Measurements from ENCODE around the gene COBLL1. TPM values are rescaled to one million over a fixed set of nuclear protein-coding genes. Genes with fewer than 3 reads are reported as not detected.
A peak's percentile ranks its signal among the peaks of the same experiment; 100 is the strongest.
"Not testable (repeated sequence)": the region's sequence is repeated elsewhere in the genome, so short reads cannot be mapped to it uniquely, and the experiment has no call there.

Gene COBLL1
- total and polyA plus RNA-seq, 9 donors, result 5.6 to 11.0 (median 7.3) TPM

- not testable (repeated sequence) for DNase-seq; H3K27me3 ChIP-seq (ENCODE audit: control insufficient read depth, insufficient read depth, low read length)
- WGBS (ENCODE audit: insufficient coverage), result 100% methylated on average over 1 of the region's 9 CpGs
Measured at GRCh38 chr2:164761201-164761600, 80.4 kb downstream of the COBLL1 start.

DNA sequence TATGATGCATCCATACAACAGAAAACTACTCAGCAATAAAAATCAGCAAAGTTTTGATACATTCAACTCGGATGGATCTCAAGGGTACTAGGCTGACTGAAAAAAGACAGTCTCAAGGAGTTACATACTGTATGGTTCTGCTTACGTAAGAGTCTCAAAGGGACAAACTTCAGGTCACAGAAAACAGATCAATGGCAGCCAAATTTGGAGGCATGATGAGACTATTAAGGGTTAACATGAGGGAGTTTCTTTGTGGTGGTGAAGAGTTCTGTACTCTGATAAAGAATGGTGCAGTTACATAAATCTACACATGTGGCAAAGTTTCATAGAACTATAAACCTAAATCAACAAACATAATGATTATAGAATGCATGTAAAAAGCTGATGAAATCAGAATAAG is 81.4 kb downstream of the COBLL1 start:
- 75% methylated on average over 1 of the region's 2 CpGs for WGBS (ENCODE audit: insufficient coverage)
- no peak overlapping the region for H3K27ac ChIP-seq (ENCODE audit: low read length)
- H3K27me3 ChIP-seq (ENCODE audit: control insufficient read depth, insufficient read depth, low read length), result no peaks in the 10 kb centered on the region

More at GRCh38 chr2:164761201-164761600, 80.4 kb downstream of the COBLL1 start:
- not testable (repeated sequence) for H3K36me3 ChIP-seq (ENCODE audit: control insufficient read depth, insufficient read depth, low read length); H3K9me3 ChIP-seq (replicated peaks; ENCODE audit: control insufficient read depth, low read depth, low read length); H3K4me1 ChIP-seq (ENCODE audit: control insufficient read depth, insufficient read depth, low read length); H3K27ac ChIP-seq (ENCODE audit: low read length); H3K4me3 ChIP-seq (ENCODE audit: low read length)

DNA sequence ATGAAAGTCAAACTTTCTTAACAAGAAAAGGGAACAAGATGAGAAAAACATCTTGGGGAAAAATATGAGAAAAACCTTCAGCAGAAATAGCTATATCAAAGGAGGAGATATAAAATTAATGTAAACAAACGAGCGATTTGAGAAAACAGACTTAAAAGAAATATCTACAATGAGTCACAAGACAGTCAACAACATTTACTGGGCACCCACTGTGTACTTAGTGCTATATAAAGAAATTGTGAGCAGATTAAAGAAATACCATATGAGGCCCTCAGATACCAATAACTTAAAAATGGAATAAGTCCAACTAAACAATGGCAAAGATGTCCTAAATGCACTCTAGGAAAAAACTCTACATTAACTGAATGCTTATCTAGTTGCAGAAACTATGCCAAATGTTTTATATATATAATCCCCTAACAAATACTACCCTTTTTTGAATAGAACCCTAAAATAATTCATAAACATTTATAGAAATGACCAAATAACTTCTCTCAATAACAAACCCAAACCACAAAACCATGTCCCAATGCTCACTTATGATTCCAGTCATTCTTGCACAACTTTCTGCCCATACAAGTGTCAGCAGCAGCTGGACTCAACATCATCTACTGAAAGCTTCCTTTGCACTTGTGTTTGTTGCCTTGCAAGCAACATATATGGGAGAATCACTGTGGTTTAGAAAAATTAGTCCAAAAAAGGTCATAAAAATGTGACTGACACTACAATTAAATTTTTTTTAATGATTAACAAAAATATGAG is 83.5 kb downstream of the COBLL1 start:
- WGBS (ENCODE audit: insufficient coverage), result no CpG with 5 or more reads among the region's 2 CpGs
- H3K27me3 ChIP-seq (ENCODE audit: control insufficient read depth, insufficient read depth, low read length), result no peaks in the 10 kb centered on the region
- no peak overlapping the region for H3K4me3 ChIP-seq (ENCODE audit: low read length)
- no peak for DNase-seq
- no peaks in the 10 kb centered on the region for H3K9me3 ChIP-seq (replicated peaks; ENCODE audit: control insufficient read depth, low read depth, low read length)
- H3K27ac ChIP-seq (ENCODE audit: low read length), result no peak overlapping the region
- no peaks in the 10 kb centered on the region for H3K4me1 ChIP-seq (ENCODE audit: control insufficient read depth, insufficient read depth, low read length)
- no peaks in the 10 kb centered on the region for H3K36me3 ChIP-seq (ENCODE audit: control insufficient read depth, insufficient read depth, low read length)

More for the DNA sequence above, 81.4 kb downstream of the COBLL1 start:
- Histone ChIP-seq H3K36me3 (ENCODE audit: control insufficient read depth, insufficient read depth, low read length) (no peaks in the 10 kb centered on the region), H3K4me1 (ENCODE audit: control insufficient read depth, insufficient read depth, low read length) (no peaks in the 10 kb centered on the region), H3K4me3 (ENCODE audit: low read length) (no peak overlapping the region), H3K9me3 (replicated peaks; ENCODE audit: control insufficient read depth, low read depth, low read length) (no peaks in the 10 kb centered on the region)
- DNase-seq, result no peak

DNA sequence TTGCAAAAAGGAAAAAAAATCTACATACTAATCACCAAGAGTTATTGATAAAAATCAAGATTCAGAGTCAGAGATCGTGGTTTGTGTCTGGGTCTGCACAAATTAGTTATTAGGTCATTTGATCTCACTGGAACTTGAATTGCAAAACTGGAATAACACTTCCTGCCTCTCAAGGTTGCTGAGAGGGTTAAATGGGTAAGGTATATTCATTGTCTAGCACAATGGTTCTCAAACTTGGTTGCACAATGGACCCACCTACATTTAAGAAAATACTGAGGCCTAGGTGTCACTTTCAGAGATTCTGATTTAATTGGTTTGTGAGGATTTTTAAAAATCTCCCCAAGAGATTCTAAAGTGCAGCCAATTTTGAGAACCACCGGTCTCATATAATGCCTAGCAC is 84.8 kb downstream of the COBLL1 start:
- no peak for DNase-seq
- Histone ChIP-seq H3K36me3 (ENCODE audit: control insufficient read depth, insufficient read depth, low read length) (no peaks in the 10 kb centered on the region), H3K9me3 (replicated peaks; ENCODE audit: control insufficient read depth, low read depth, low read length) (no peaks in the 10 kb centered on the region), H3K27me3 (ENCODE audit: control insufficient read depth, insufficient read depth, low read length) (no peaks in the 10 kb centered on the region), H3K4me3 (ENCODE audit: low read length) (no peak overlapping the region), H3K4me1 (ENCODE audit: control insufficient read depth, insufficient read depth, low read length) (no peaks in the 10 kb centered on the region), H3K27ac (ENCODE audit: low read length) (no peak overlapping the region)
- WGBS (ENCODE audit: insufficient coverage), result no CpG with 5 or more reads among the region's 2 CpGs

DNA sequence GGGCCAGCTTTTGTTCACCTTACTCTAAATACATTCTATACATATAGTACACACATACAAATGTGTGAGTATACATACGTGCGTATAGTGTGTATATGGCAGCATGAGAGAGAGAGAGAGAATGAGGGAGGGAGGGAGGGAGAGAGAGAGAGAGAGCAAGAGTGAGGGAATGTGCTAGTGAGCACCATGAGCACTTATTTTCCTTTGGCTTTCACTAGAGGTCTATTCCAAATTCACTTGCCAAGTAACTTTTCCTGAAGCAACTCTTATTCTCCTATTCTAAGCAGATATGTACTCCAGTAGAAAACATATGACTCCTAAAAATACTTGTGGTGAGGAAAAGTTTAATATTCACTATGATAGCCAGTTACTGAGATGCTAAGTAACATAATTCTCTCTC is 85.7 kb downstream of the COBLL1 start:
- H3K27me3 ChIP-seq (ENCODE audit: control insufficient read depth, insufficient read depth, low read length), result no peaks in the 10 kb centered on the region
- H3K4me3 ChIP-seq (ENCODE audit: low read length), result no peak overlapping the region
- whole genome bisulfite sequencing (ENCODE audit: insufficient coverage), result no CpG with 5 or more reads among the region's 2 CpGs
- H3K36me3 ChIP-seq (ENCODE audit: control insufficient read depth, insufficient read depth, low read length), result no peaks in the 10 kb centered on the region
- peak; percentile 75 for DNase-seq
- no peaks in the 10 kb centered on the region for H3K4me1 ChIP-seq (ENCODE audit: control insufficient read depth, insufficient read depth, low read length)
- H3K27ac ChIP-seq (ENCODE audit: low read length), result no peak overlapping the region
- H3K9me3 ChIP-seq (replicated peaks; ENCODE audit: control insufficient read depth, low read depth, low read length), result no peaks in the 10 kb centered on the region

- no peaks in the 10 kb centered on the region for H3K27me3 ChIP-seq (ENCODE audit: control insufficient read depth, insufficient read depth, low read length)
- H3K27ac ChIP-seq (ENCODE audit: low read length), result no peak overlapping the region
- no peaks in the 10 kb centered on the region for H3K9me3 ChIP-seq (replicated peaks; ENCODE audit: control insufficient read depth, low read depth, low read length)
- WGBS (ENCODE audit: insufficient coverage), result 93% methylated on average over 3 of the region's 10 CpGs
- H3K4me3 ChIP-seq (ENCODE audit: low read length), result no peak overlapping the region
- no peak for DNase-seq
- no peaks in the 10 kb centered on the region for H3K4me1 ChIP-seq (ENCODE audit: control insufficient read depth, insufficient read depth, low read length)
- H3K36me3 ChIP-seq (ENCODE audit: control insufficient read depth, insufficient read depth, low read length), result no peaks in the 10 kb centered on the region
Measured at GRCh38 chr2:164754157-164755093, 87.2 kb downstream of the COBLL1 start.

- Histone ChIP-seq H3K9me3 (replicated peaks; ENCODE audit: control insufficient read depth, low read depth, low read length) (no peaks in the 10 kb centered on the region), H3K27me3 (ENCODE audit: control insufficient read depth, insufficient read depth, low read length) (no peaks in the 10 kb centered on the region), H3K36me3 (ENCODE audit: control insufficient read depth, insufficient read depth, low read length) (no peaks in the 10 kb centered on the region), H3K27ac (ENCODE audit: low read length) (no peak overlapping the region), H3K4me3 (ENCODE audit: low read length) (no peak overlapping the region), H3K4me1 (ENCODE audit: control insufficient read depth, insufficient read depth, low read length) (no peaks in the 10 kb centered on the region)
- peak; percentile 73 for DNase-seq
- WGBS (ENCODE audit: insufficient coverage), result 73% methylated on average over 1 of the region's 1 CpG
Measured at GRCh38 chr2:164752956-164753355, 88.7 kb downstream of the COBLL1 start.

DNA sequence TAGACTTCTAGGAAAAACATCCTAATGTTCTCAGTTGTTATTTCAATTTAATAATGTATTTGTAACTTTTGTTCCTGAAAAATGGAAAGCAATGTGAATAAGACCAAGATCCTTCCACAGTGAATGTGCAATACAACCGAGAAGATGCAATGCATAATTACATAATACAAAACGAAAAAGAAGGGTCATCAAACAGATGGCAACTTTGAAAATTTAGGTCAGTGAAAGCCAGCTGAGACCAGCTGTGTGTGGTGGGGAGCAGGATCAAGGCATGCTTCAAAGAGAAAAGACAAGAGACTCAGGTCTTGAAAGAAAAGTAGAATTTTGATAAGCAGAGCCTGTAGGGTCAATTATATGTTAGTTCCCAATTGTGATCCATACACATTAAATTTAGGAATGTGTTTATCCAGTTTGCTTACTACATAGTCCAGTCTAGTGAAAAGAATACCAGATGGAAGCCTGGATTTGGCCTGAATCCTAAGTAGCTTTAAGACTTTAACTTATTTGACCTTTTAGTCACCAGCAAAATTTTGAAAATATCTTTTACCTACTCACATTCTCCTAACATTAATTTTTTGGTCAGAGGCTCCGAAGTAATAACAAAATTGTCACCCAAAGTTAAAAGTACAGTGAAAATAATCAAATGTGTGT is 93.7 kb downstream of the COBLL1 start:
- Histone ChIP-seq H3K36me3 (ENCODE audit: control insufficient read depth, insufficient read depth, low read length) (no peaks in the 10 kb centered on the region), H3K9me3 (replicated peaks; ENCODE audit: control insufficient read depth, low read depth, low read length) (no peaks in the 10 kb centered on the region), H3K27ac (ENCODE audit: low read length) (no peak overlapping the region), H3K4me1 (ENCODE audit: control insufficient read depth, insufficient read depth, low read length) (no peaks in the 10 kb centered on the region), H3K27me3 (ENCODE audit: control insufficient read depth, insufficient read depth, low read length) (no peaks in the 10 kb centered on the region), H3K4me3 (ENCODE audit: low read length) (no peak overlapping the region)
- no CpG with 5 or more reads among the region's 3 CpGs for WGBS (ENCODE audit: insufficient coverage)
- DNase-seq, result no peak

DNA sequence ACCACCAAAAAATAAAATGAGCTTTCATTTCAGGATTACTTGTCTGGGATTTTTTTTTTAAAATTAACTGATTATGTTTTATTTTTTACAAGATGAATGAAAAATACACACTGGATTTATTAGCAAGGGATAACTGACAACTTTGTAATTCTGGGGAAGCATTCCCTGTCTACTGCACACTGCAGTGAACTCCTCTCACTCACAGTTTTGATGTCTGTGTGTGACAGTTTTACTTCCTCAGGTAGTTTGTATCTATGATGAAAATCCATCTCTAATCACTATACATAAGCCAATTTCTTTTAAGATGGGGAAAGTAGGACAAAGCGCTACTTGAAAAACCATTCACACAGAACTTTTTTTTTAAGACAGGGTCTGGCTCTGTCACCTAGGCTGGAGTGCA is 94.5 kb downstream of the COBLL1 start:
- no peak overlapping the region for H3K4me3 ChIP-seq (ENCODE audit: low read length)
- no peak overlapping the region for H3K27ac ChIP-seq (ENCODE audit: low read length)
- no peaks in the 10 kb centered on the region for H3K27me3 ChIP-seq (ENCODE audit: control insufficient read depth, insufficient read depth, low read length)
- no peaks in the 10 kb centered on the region for H3K4me1 ChIP-seq (ENCODE audit: control insufficient read depth, insufficient read depth, low read length)
- no peaks in the 10 kb centered on the region for H3K9me3 ChIP-seq (replicated peaks; ENCODE audit: control insufficient read depth, low read depth, low read length)
- no peaks in the 10 kb centered on the region for H3K36me3 ChIP-seq (ENCODE audit: control insufficient read depth, insufficient read depth, low read length)
- WGBS (ENCODE audit: insufficient coverage), result no CpG with 5 or more reads among the region's 1 CpG
- DNase-seq, result no peak

DNA sequence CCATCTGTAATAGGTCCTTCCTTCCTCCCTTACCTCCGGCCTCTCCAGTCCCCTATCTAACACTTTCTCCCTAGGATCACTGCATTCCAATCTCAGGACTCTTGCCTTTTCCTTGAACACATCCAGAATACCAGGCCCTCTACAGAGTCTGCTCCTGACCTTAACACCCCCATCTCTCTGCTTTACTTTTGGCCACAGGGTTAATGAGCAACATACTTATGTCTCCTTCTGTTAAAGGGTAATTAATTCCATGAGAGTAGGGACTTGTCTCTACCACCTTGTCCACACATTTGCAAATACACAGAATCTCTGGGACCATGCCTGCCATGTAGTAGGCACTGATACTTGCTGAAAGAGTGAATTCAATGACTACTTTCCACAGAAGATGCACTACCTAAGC is 94.9 kb downstream of the COBLL1 start:
- Histone ChIP-seq H3K27me3 (ENCODE audit: control insufficient read depth, insufficient read depth, low read length) (no peaks in the 10 kb centered on the region), H3K36me3 (ENCODE audit: control insufficient read depth, insufficient read depth, low read length) (no peaks in the 10 kb centered on the region), H3K4me1 (ENCODE audit: control insufficient read depth, insufficient read depth, low read length) (no peaks in the 10 kb centered on the region), H3K27ac (ENCODE audit: low read length) (no peak overlapping the region), H3K4me3 (ENCODE audit: low read length) (no peak overlapping the region), H3K9me3 (replicated peaks; ENCODE audit: control insufficient read depth, low read depth, low read length) (no peaks in the 10 kb centered on the region)
- DNase-seq, result no peak
- 89% methylated on average over 1 of the region's 1 CpG for WGBS (ENCODE audit: insufficient coverage)

Data from muscle of leg (tissue), 11 donors.